Neural cell (in vitro differentiated cells): ENCODE measurements around the gene SMIM35.

Experiments used
- CTCF ChIP-seq: fragments of 450-650 bp; IDR thresholded peaks from 2 replicates; pipeline ENCODE4 v1.5.1; 2014; ENCODE audit warnings: antibody characterized with exemption, mild to moderate bottlenecking, moderate library complexity; ENCODE audit not compliant: poor library complexity, severe bottlenecking
- MXI1 ChIP-seq: fragments of 450-650 bp; conservative IDR thresholded peaks from 2 replicates; pipeline ENCODE4 v1.6.1; 2014; ENCODE audit warnings: antibody characterized with exemption, mild to moderate bottlenecking; ENCODE audit not compliant: poor library complexity, severe bottlenecking
- REST ChIP-seq: IDR thresholded peaks from 2 replicates; pipeline ENCODE4 v1.6.1; 2012; ENCODE audit warnings: borderline replicate concordance

- TF ChIP-seq REST = no peak
- TF ChIP-seq CTCF = no peak
- TF ChIP-seq MXI1 = no peak
Observed at GRCh38 chr11:117976445-117976844, 110.3 kb downstream of the SMIM35 start.
